NCI-H2171 treated with DMSO at 0.1 percent for 48 hours (cell line): ENCODE measurements around the gene GRID1.

ENCODE experiments used
- DNase-seq: peaks from one replicate; lab custom pipeline; 2025; lab: John Stamatoyannopoulos, UW

The GRID1 gene

DNA sequence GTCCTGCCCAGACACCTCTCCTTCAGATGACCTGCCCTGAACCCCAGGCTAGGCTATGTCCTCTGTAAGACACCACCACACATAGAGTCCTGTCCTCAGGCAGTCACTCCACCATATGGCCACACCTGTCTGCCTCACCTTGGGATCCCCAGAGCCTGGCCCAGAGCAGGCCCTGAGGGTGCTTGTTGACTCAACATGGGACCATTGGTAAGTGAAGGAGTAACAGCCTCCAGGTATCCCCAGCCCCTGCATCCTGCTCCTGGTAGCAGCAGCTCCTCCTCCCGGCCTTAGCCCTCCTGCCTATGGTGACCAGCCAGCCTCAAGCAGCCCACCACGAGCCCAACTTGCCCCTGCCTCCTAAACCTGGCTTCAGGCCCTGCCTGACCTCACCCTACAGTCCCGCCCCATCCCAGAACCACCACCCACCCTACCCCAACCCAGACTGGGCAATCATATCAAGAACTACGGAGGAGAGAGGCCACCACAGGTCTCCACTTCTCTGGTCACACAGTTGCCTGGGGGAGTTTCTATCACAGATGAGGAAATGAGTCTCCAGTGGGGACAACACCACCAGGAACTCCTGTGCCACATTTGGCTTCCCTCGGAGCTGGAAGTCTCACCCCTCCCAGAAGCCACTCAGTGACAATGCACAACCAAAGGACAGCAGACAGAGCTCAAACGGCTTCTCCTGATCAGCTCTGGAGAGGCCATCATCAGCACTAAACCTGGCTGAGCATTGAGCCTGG is 136.6 kb downstream of the GRID1 start:
- DNase-seq: no peak

DNA sequence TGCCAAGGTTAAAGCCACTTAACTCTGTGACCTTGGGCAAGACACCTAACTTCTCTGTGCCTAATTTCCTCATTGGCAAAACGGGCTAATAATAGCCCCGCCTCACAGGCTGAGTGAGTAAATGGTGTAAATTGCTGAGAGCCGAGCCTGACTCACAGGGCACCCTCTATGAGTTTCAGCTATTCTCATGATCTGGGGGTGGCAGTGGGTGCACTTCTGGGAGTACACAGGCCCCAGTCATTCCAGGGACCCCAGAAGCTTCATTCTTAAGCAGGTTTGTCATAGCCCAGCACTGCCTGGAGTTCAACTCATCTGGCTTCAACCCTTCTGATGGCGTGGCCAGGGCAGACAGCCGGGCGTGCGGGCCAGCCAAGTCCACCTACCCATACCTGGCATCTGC is 137.2 kb downstream of the GRID1 start:
- DNase-seq: no peak

GRCh38 chr10:86227501-86228258 is 138.9 kb downstream of the GRID1 start:
- no peak for DNase-seq

- DNase-seq: no peak
Observed at GRCh38 chr10:86226781-86227201, 139.8 kb downstream of the GRID1 start.

- no peak for DNase-seq
Observed at GRCh38 chr10:86226016-86226415, 140.6 kb downstream of the GRID1 start.

DNA sequence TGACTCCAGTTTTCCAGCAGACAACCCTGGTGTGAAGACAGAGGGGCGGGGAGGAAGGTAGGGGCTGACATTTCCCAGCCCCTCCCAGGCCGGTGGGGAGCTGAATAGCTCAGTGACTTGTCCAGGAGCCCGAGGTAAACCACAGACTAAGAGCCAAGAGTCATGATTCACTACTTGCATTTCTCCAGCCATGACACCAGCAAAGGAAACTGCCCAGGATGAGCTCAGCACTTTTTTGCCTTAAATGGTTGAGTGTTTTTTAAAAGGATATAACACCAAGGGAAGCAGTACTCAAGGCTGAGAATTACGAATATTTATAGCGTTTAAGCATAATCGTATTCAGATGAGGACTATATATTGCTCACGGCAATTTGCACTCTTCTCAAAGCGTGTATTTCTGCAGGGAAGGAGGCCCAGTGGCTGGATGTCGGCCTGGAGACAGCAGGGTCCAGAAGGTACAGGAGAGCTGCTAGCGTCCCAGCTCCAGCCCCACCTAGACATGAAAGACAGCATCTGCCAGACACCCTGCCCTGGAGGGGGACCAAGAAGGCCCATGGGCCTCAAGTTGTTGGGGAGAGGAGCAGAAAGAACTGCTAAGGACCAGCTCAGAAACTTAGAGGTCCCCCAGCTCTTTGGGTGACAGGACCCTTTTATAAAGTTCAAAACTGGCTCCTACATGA is 141.4 kb downstream of the GRID1 start:
- no peak for DNase-seq

GRCh38 chr10:86224354-86225102 is 142.1 kb downstream of the GRID1 start:
- no peak for DNase-seq

- DNase-seq: no peak
Observed at GRCh38 chr10:86223256-86223655, 143.3 kb downstream of the GRID1 start.

- DNase-seq: no peak
Observed at GRCh38 chr10:86222687-86223086, 143.9 kb downstream of the GRID1 start.

- no peak for DNase-seq
Observed at GRCh38 chr10:86222336-86222650, 144.3 kb downstream of the GRID1 start.

DNA sequence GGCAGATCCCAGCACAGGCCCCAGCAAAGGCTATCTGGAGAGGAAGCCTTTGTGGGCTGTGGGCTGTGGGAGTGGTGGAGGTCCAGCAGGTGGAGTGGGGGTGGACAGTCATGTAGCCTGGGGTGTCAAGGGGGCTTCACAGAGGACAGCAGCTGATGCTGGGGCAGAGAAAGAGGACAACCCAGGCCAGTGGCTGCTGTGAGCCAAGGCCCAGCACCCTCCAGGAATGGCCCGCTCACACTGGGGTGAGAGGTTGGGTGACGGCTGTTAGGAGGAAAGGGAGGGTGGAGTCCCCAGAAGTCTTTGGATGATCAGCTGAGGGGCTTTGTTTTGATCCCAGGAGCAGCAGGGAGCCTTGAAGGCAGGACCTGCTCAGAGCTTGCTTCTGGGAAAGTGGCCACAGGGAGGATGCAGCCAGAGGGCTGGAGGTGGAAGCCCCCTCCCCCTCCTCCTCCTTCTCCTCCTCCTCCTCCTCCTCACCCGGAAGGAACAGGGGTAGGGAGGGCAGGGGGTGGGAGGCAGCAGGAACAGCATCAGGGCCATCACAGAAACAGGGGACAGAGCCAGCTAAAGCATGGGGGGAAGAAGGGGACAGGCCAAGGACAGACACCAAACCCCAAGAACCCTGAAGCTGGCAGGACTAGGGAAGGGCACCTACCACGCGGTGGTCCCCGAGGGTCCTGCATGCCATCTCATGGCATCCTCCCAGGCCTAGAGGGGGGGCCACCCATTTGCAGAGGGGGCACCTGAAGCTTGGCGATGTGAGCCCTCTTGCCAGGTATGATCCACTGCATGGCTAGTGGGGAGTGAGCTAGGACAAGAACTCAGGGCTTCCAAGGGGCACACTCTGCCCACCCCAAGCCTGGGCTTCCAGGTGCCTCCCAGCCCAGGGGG is 144.9 kb downstream of the GRID1 start:
- no peak for DNase-seq

- DNase-seq: no peak
Observed at GRCh38 chr10:86220626-86221025, 146.0 kb downstream of the GRID1 start.

GRCh38 chr10:86219271-86219670 is 147.3 kb downstream of the GRID1 start:
- DNase-seq: no peak

- DNase-seq: no peak
Observed at GRCh38 chr10:86218842-86219241, 147.8 kb downstream of the GRID1 start.

- no peak for DNase-seq
Observed at GRCh38 chr10:86218160-86218559, 148.4 kb downstream of the GRID1 start.

- DNase-seq: no peak
Observed at GRCh38 chr10:86217371-86218080, 149.1 kb downstream of the GRID1 start.

DNA sequence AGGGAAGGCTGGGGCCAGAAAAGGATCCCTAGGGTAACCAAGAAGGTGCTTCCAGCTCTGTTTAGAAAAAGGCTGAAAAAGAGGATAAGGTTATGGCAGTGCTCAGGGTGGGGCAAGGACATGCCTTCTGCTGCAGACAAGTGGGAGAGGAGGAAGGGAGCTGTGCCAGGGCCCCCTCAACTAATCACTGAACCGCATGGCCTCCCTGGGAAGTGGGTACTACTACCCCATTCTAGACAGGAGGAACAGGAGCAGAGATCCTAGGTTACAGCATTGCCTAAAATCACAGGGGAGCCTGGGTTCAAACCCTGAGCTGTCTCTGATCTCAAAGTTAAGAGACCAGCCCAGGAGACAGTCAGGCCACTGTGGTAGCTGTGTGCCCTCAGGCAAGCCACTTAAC is 149.7 kb downstream of the GRID1 start:
- DNase-seq: no peak

DNA sequence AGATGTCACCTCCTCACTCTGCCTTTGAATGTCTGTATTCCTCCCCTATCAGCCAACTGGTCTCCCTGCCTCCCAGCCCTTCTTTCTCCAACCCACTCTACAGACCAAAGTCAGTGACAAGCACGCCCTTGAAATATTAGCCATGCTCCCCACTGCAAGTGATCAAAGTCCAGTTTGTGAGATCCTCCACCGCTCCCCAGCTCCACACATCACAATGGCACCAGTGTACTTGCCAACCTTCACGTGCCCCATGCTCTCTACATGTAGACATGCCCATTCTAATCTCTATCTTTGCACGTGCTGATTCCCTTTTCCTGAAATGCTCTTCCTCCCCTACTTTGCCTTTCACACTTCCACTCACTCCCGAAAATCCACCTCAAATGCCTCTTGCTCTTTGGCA is 150.9 kb downstream of the GRID1 start:
- DNase-seq: no peak

GRCh38 chr10:86215046-86215445 is 151.5 kb downstream of the GRID1 start:
- no peak for DNase-seq

- DNase-seq: no peak
Observed at GRCh38 chr10:86213148-86213547, 153.4 kb downstream of the GRID1 start.

GRCh38 chr10:86212391-86212700 is 154.2 kb downstream of the GRID1 start:
- DNase-seq: no peak
